SU-DHL-6 (cell line): ENCODE data around the gene ELMOD2.
A peak's percentile ranks its signal among the peaks of the same experiment; 100 is the strongest.

Source experiments
- H2AFZ ChIP-seq: fragments of 200-600 bp; sonication (generic); 2 replicates; pipeline ENCODE4 v1.6.1; 2014; ENCODE audit warnings: low read depth, mild to moderate bottlenecking, moderate library complexity, mixed read lengths, antibody characterized with exemption, low read length; ENCODE audit not compliant: severe bottlenecking
- H3F3A ChIP-seq: fragments of 200-600 bp; shearing (Covaris generic); 2 replicates; pipeline ENCODE4 v1.6.0; 2016; ENCODE audit warnings: antibody characterized with exemption, mild to moderate bottlenecking; ENCODE audit not compliant: insufficient read depth
- H3K27ac ChIP-seq: fragments of 200-600 bp; sonication (generic); 2 replicates; pipeline ENCODE4 v1.5.1; 2016; ENCODE audit warnings: low read depth, mild to moderate bottlenecking, low read length, moderate library complexity, mixed read lengths
- H3K27me3 ChIP-seq: fragments of 200-600 bp; sonication (generic), shearing (Covaris generic); 2 replicates; pipeline ENCODE4 v1.6.0; 2014; ENCODE audit warnings: mild to moderate bottlenecking, low read length
- H3K36me3 ChIP-seq: fragments of 200-600 bp; sonication (generic); 2 replicates; pipeline ENCODE4 v1.6.1; 2014; ENCODE audit warnings: mild to moderate bottlenecking, low read length, mixed read lengths
- H3K4me2 ChIP-seq: fragments of 300-600, 200-600 bp; shearing (Covaris generic), sonication (generic); 2 replicates; pipeline ENCODE4 v1.6.0; 2014; ENCODE audit warnings: low read length, low read depth, mild to moderate bottlenecking; ENCODE audit not compliant: poor library complexity, severe bottlenecking
- H3K4me3 ChIP-seq: fragments of 200-600 bp; sonication (generic); 2 replicates; pipeline ENCODE4 v1.5.1; 2014; ENCODE audit warnings: antibody characterized with exemption, low read length, mild to moderate bottlenecking, mixed read lengths; ENCODE audit not compliant: insufficient read depth, poor library complexity, severe bottlenecking
- H3K79me2 ChIP-seq: fragments of 200-600 bp; sonication (generic); 2 replicates; pipeline ENCODE4 v1.6.1; 2014; ENCODE audit warnings: mild to moderate bottlenecking, low read length, moderate library complexity; ENCODE audit not compliant: insufficient read depth
- H3K9ac ChIP-seq: fragments of 200-600 bp; sonication (generic); 2 replicates; pipeline ENCODE4 v1.7.0; 2014; ENCODE audit warnings: mild to moderate bottlenecking, low read length
- H3K9me2 ChIP-seq: fragments of 200-600 bp; sonication (generic); replicated peaks from 2 replicates; pipeline ENCODE4 v1.6.1; 2014; ENCODE audit warnings: low read length; ENCODE audit not compliant: insufficient read depth
- H3K9me3 ChIP-seq: fragments of 200-600 bp; sonication (generic); 2 replicates; pipeline ENCODE4 v1.6.1; 2014; ENCODE audit warnings: low read length, mixed read lengths; ENCODE audit not compliant: insufficient read depth
- H4K20me1 ChIP-seq: fragments of 200-600 bp; sonication (generic); 2 replicates; pipeline ENCODE4 v1.6.1; 2014; ENCODE audit warnings: low read depth, mild to moderate bottlenecking, antibody characterized with exemption, low read length, moderate library complexity, mixed read lengths
- CTCF ChIP-seq: fragments of 200-600 bp; sonication (generic); IDR thresholded peaks from one replicate; pipeline ENCODE4 v1.5.1; 2017; ENCODE audit warnings: antibody characterized with exemption, mild to moderate bottlenecking, low read length, moderate library complexity; ENCODE audit not compliant: insufficient read depth, poor library complexity, severe bottlenecking
- EZH2phosphoT487 ChIP-seq: fragments of 200-600 bp; sonication (generic), shearing (Covaris generic); conservative IDR thresholded peaks from 2 replicates; pipeline ENCODE4 v1.6.1; 2018; ENCODE audit warnings: mild to moderate bottlenecking, antibody characterized with exemption, low read length, moderate library complexity, mixed read lengths

The ELMOD2 gene

GRCh38 chr4:140523857-140524742, at the start of gene ELMOD2:
ELMOD2 (plus strand) TSS chr4:140524168; CDS start chr4:140525429, 1,261 bp downstream.
- Histone ChIP-seq H3K9me2 (no peaks in the 10 kb centered on the region), H3K9ac (peak within 1 kb of the TSS; percentile 70), H3K27ac (peak within 1 kb of the TSS; percentile 73), H2AFZ (peak within 1 kb of the TSS; percentile 64), H3K27me3 (no peaks in the 10 kb centered on the region), H3K4me2 (peak within 1 kb of the TSS; percentile 79), H3K79me2 (peaks cover 10% of the 10 kb centered on the region), H3F3A (no peaks in the 10 kb centered on the region), H4K20me1 (no peaks in the 10 kb centered on the region), H3K4me3 (peak within 1 kb of the TSS; percentile 71), H3K9me3 (no peaks in the 10 kb centered on the region), H3K36me3 (peaks cover 17% of the 10 kb centered on the region; the same call in 1 of the 2 replicates)
- TF ChIP-seq EZH2phosphoT487, result no peak
- TF ChIP-seq CTCF, result peak; percentile 55

- no peak for TF ChIP-seq EZH2phosphoT487
- TF ChIP-seq CTCF, result no peak
- Histone ChIP-seq H3K4me2 (no peak overlapping the region), H3K9me3 (no peaks in the 10 kb centered on the region), H3K36me3 (no peaks in the 10 kb centered on the region), H2AFZ (no peak overlapping the region), H3K79me2 (no peaks in the 10 kb centered on the region), H3K9ac (no peak overlapping the region), H3K27me3 (no peaks in the 10 kb centered on the region), H4K20me1 (no peaks in the 10 kb centered on the region), H3K27ac (no peak overlapping the region), H3K4me3 (no peak overlapping the region), H3F3A (no peaks in the 10 kb centered on the region), H3K9me2 (no peaks in the 10 kb centered on the region)
Measured at GRCh38 chr4:140483445-140483844, 40.5 kb upstream of the ELMOD2 start.

- no peak for TF ChIP-seq EZH2phosphoT487
- TF ChIP-seq CTCF, result no peak
- no peak overlapping the region for H3K4me3 ChIP-seq
- no peak overlapping the region for H3K9ac ChIP-seq
- no peaks in the 10 kb centered on the region for H3K9me3 ChIP-seq
- H2AFZ ChIP-seq, result no peak overlapping the region
- H3K27ac ChIP-seq, result no peak overlapping the region
- H3F3A ChIP-seq, result no peaks in the 10 kb centered on the region
- H3K79me2 ChIP-seq, result no peaks in the 10 kb centered on the region
- no peaks in the 10 kb centered on the region for H3K36me3 ChIP-seq
- no peak overlapping the region for H3K4me2 ChIP-seq
- no peaks in the 10 kb centered on the region for H4K20me1 ChIP-seq
- H3K9me2 ChIP-seq, result no peaks in the 10 kb centered on the region
- no peaks in the 10 kb centered on the region for H3K27me3 ChIP-seq
Measured at GRCh38 chr4:140485939-140486338, 38.0 kb upstream of the ELMOD2 start.
